ENCODE measurements around the gene PEG3.

The PEG3 gene

GRCh38 chr19:56832352-56832928 lies 8.1 kb downstream of the PEG3 start:
- Mint-ChIP-seq H3K27ac (no peak overlapping the region), H3K36me3 (no peaks in the 10 kb centered on the region), H3K27me3 (peaks cover 4% of the 10 kb centered on the region), H3K4me1 (no peaks in the 10 kb centered on the region), H3K9me3 (peaks cover 27% of the 10 kb centered on the region), H3K4me3 (no peak overlapping the region)
- no peak for ATAC-seq

- no peak overlapping the region for H3K27ac Mint-ChIP-seq
- H3K9me3 Mint-ChIP-seq = peaks cover 24% of the 10 kb centered on the region
- H3K4me3 Mint-ChIP-seq = no peak overlapping the region
- no peaks in the 10 kb centered on the region for H3K36me3 Mint-ChIP-seq
- no peaks in the 10 kb centered on the region for H3K4me1 Mint-ChIP-seq
- ATAC-seq = no peak
- no peaks in the 10 kb centered on the region for H3K27me3 Mint-ChIP-seq
These were observed 9.3 kb downstream of the PEG3 start for GRCh38 chr19:56831255-56831654.

GRCh38 chr19:56829596-56829995 lies 10.9 kb downstream of the PEG3 start:
- Mint-ChIP-seq H3K27me3 (no peaks in the 10 kb centered on the region), H3K36me3 (no peaks in the 10 kb centered on the region), H3K9me3 (peaks cover 12% of the 10 kb centered on the region), H3K4me1 (no peaks in the 10 kb centered on the region), H3K27ac (no peak overlapping the region), H3K4me3 (no peak overlapping the region)
- ATAC-seq = no peak

- ATAC-seq = no peak
- no peak overlapping the region for H3K27ac Mint-ChIP-seq
- no peaks in the 10 kb centered on the region for H3K36me3 Mint-ChIP-seq
- H3K9me3 Mint-ChIP-seq = peaks cover 10% of the 10 kb centered on the region
- H3K4me1 Mint-ChIP-seq = no peaks in the 10 kb centered on the region
- no peak overlapping the region for H3K4me3 Mint-ChIP-seq
- H3K27me3 Mint-ChIP-seq = no peaks in the 10 kb centered on the region
These were observed 12.8 kb downstream of the PEG3 start for GRCh38 chr19:56827708-56828107.

- H3K9me3 Mint-ChIP-seq = peaks cover 9% of the 10 kb centered on the region
- no peaks in the 10 kb centered on the region for H3K27me3 Mint-ChIP-seq
- no peak overlapping the region for H3K4me3 Mint-ChIP-seq
- no peaks in the 10 kb centered on the region for H3K4me1 Mint-ChIP-seq
- no peak overlapping the region for H3K27ac Mint-ChIP-seq
- H3K36me3 Mint-ChIP-seq = no peaks in the 10 kb centered on the region
- no peak for ATAC-seq
These were observed 16.6 kb downstream of the PEG3 start for GRCh38 chr19:56823956-56824355.

GRCh38 chr19:56823417-56823816 lies 17.1 kb downstream of the PEG3 start:
- no peaks in the 10 kb centered on the region for H3K27me3 Mint-ChIP-seq
- H3K4me3 Mint-ChIP-seq = no peak overlapping the region
- peaks cover 12% of the 10 kb centered on the region for H3K9me3 Mint-ChIP-seq
- ATAC-seq = no peak
- no peak overlapping the region for H3K27ac Mint-ChIP-seq
- H3K36me3 Mint-ChIP-seq = no peaks in the 10 kb centered on the region
- no peaks in the 10 kb centered on the region for H3K4me1 Mint-ChIP-seq

- ATAC-seq = no peak
- Mint-ChIP-seq H3K27me3 (no peaks in the 10 kb centered on the region), H3K4me1 (no peaks in the 10 kb centered on the region), H3K4me3 (no peak overlapping the region), H3K27ac (no peak overlapping the region), H3K36me3 (no peaks in the 10 kb centered on the region), H3K9me3 (peaks cover 12% of the 10 kb centered on the region)
These were observed 17.8 kb downstream of the PEG3 start for GRCh38 chr19:56822755-56823154.

- H3K36me3 Mint-ChIP-seq = no peaks in the 10 kb centered on the region
- H3K9me3 Mint-ChIP-seq = peaks cover 15% of the 10 kb centered on the region
- H3K4me3 Mint-ChIP-seq = no peak overlapping the region
- no peaks in the 10 kb centered on the region for H3K4me1 Mint-ChIP-seq
- H3K27me3 Mint-ChIP-seq = no peaks in the 10 kb centered on the region
- no peak overlapping the region for H3K27ac Mint-ChIP-seq
- ATAC-seq = no peak
These were observed 18.9 kb downstream of the PEG3 start for GRCh38 chr19:56821675-56822074.

- Mint-ChIP-seq H3K27ac (no peak overlapping the region), H3K27me3 (no peaks in the 10 kb centered on the region), H3K4me1 (no peaks in the 10 kb centered on the region), H3K4me3 (no peak overlapping the region), H3K36me3 (no peaks in the 10 kb centered on the region), H3K9me3 (peaks cover 17% of the 10 kb centered on the region)
- no peak for ATAC-seq
These were observed 19.3 kb downstream of the PEG3 start for GRCh38 chr19:56821209-56821608.

GRCh38 chr19:56819166-56819565 lies 21.4 kb downstream of the PEG3 start:
- peaks cover 17% of the 10 kb centered on the region for H3K9me3 Mint-ChIP-seq
- no peak for ATAC-seq

GRCh38 chr19:56814656-56815055 lies 25.9 kb downstream of the PEG3 start:
- Mint-ChIP-seq H3K27me3 (no peaks in the 10 kb centered on the region), H3K36me3 (no peaks in the 10 kb centered on the region), H3K4me1 (no peaks in the 10 kb centered on the region), H3K9me3 (peaks cover 26% of the 10 kb centered on the region), H3K27ac (no peak overlapping the region), H3K4me3 (no peak overlapping the region)
- no peak for ATAC-seq

More at GRCh38 chr19:56819166-56819565, 21.4 kb downstream of the PEG3 start:
- no peak overlapping the region for H3K27ac Mint-ChIP-seq
- H3K4me3 Mint-ChIP-seq = no peak overlapping the region
- H3K36me3 Mint-ChIP-seq = no peaks in the 10 kb centered on the region
- no peaks in the 10 kb centered on the region for H3K27me3 Mint-ChIP-seq
- no peaks in the 10 kb centered on the region for H3K4me1 Mint-ChIP-seq

- ATAC-seq = no peak
- Mint-ChIP-seq H3K36me3 (no peaks in the 10 kb centered on the region), H3K4me3 (no peak overlapping the region), H3K4me1 (no peaks in the 10 kb centered on the region), H3K27me3 (no peaks in the 10 kb centered on the region), H3K9me3 (peaks cover 23% of the 10 kb centered on the region), H3K27ac (no peak overlapping the region)
These were observed 27.0 kb downstream of the PEG3 start for GRCh38 chr19:56813531-56813930.

GRCh38 chr19:56811480-56811879 lies 29.0 kb downstream of the PEG3 start:
- no peak for ATAC-seq
- peaks cover 15% of the 10 kb centered on the region for H3K9me3 Mint-ChIP-seq

GRCh38 chr19:56810260-56810659 lies 30.3 kb downstream of the PEG3 start:
- Mint-ChIP-seq H3K4me1 (no peaks in the 10 kb centered on the region), H3K27ac (no peak overlapping the region), H3K27me3 (no peaks in the 10 kb centered on the region), H3K4me3 (no peak overlapping the region), H3K9me3 (peaks cover 23% of the 10 kb centered on the region), H3K36me3 (no peaks in the 10 kb centered on the region)
- no peak for ATAC-seq

More at GRCh38 chr19:56811480-56811879, 29.0 kb downstream of the PEG3 start:
- no peaks in the 10 kb centered on the region for H3K36me3 Mint-ChIP-seq
- H3K27me3 Mint-ChIP-seq = no peaks in the 10 kb centered on the region
- H3K27ac Mint-ChIP-seq = no peak overlapping the region
- H3K4me3 Mint-ChIP-seq = no peak overlapping the region
- no peaks in the 10 kb centered on the region for H3K4me1 Mint-ChIP-seq

- no peak for ATAC-seq
- peaks cover 25% of the 10 kb centered on the region for H3K9me3 Mint-ChIP-seq
- no peaks in the 10 kb centered on the region for H3K36me3 Mint-ChIP-seq
- H3K27ac Mint-ChIP-seq = no peak overlapping the region
- no peak overlapping the region for H3K4me3 Mint-ChIP-seq
- H3K27me3 Mint-ChIP-seq = no peaks in the 10 kb centered on the region
- no peaks in the 10 kb centered on the region for H3K4me1 Mint-ChIP-seq
These were observed 31.7 kb downstream of the PEG3 start for GRCh38 chr19:56808717-56809392.

GRCh38 chr19:56806639-56807038 lies 33.9 kb downstream of the PEG3 start:
- Mint-ChIP-seq H3K4me3 (no peak overlapping the region), H3K36me3 (peaks cover under 1% of the 10 kb centered on the region), H3K27ac (no peak overlapping the region), H3K9me3 (peaks cover 18% of the 10 kb centered on the region), H3K4me1 (no peaks in the 10 kb centered on the region), H3K27me3 (no peaks in the 10 kb centered on the region)
- ATAC-seq = no peak
